NCI-H1694 treated with DMSO at 0.1 percent for 48 hours (cell line): ENCODE measurements around the gene MAST3.

ENCODE experiments used
- DNase-seq: peaks from one replicate; lab custom pipeline; 2025; lab: John Stamatoyannopoulos, UW

Gene MAST3

GRCh38 chr19:18112989-18113478, 15.5 kb downstream of the MAST3 start:
- DNase-seq, result peak; percentile 70

DNA sequence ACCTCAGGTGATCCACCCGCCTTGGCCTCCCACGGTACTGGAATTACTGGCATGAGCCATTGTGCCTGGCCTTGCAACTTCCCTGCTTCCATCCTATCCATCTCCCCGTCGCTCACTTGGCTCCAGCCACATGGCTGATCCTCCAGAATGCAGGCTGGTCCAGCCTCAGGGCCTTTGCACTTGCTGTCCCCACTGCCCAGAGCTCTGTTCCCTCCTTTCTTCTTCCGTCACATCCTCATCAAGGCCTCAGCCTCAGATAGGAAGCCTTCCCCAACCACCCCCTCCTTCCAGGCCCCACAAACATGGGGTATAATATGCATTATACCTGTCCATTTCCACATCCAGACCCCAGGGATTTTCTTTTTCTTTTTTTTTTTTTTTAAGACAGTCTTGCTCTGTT, 16.2 kb downstream of the MAST3 start:
- DNase-seq, result no peak

DNA sequence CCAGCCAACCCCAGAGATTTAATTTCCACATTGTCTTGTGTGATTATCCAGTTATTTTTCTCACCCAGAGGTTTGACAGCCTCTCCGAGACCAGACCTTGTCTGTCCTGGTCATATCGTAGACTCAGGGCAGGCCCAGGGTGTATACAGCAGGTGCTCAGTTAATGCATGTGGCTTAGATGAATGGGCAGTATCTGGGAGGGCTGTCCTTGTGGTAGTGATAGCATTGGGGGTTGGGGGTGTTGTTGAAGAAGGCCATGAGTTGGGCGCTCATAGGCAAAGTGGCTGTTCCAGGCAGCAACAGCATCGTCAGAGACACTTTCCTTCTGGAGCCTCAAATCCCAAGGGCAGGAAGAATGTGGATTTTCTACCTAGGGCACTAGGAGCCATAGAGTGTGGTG, 16.9 kb downstream of the MAST3 start:
- DNase-seq, result no peak

- DNase-seq, result no peak
Measured at GRCh38 chr19:18117364-18117691, 19.8 kb downstream of the MAST3 start.

DNA sequence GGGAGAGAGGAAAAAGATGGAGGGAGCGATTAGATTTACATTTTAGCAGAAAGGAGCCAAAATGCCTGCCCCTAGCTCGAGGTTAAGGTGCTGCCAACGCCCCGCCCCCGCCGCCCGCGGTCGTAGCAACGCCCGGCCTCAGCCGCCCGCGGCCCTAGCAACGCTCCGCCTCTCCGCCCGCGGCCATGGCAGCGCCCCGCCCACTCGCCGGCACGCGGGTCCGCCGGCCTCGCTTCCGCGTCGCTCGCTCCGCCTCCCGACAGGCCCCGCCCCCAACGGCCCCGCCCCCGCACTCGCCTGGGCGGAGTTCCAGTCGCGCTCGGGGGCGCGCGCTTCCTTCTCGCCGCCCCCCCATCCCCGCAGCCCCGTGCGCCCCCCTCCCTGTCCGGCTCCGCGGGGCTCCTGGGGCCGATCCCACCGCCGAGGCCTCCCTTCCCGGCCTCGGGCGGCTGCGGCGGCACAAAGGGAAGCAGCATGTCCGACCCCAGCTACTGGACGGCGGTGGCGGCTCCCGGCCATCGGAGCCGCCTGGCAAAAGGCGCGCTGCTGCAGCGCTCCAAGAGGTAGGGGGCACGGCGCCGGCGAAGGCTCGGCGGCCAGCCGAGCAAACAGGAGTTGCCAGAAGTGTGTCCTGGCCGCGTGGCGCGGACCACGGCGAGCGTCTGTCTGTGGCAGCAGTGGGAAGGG, 20.3 kb downstream of the MAST3 start:
- DNase-seq, result peak; percentile 70

DNA sequence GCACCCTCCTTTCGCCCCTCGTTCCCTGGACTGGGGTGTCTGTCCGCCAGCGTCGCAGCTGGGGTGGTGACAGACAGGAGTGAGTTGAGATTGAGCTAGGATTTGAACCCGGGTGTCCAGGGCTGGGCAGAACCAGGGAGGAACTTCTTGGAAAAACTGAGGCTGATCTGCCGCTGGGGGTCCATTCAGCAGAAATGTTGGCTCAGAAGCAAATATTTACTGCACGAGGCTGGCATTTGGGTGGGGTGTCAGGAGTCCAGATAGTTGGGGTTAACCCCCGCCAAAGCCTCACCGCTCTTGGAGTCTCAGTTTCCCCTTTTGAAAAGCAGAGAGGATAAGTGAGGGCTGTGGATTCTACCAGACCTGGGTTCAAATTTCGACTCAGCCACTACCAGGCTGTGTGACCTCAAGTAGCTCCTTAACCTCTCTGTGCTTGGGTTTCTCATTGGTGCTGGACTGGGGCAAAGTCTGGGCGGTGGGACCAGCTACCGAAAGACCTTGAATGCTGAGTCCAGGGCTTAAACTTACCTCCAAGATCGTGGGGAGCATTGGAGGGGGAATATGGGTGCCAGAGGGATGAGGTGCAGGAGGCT, 20.9 kb downstream of the MAST3 start:
- no peak for DNase-seq

GRCh38 chr19:18119013-18119716, 21.6 kb downstream of the MAST3 start:
- no peak for DNase-seq

GRCh38 chr19:18119717-18120105, 22.1 kb downstream of the MAST3 start:
- no peak for DNase-seq

GRCh38 chr19:18120127-18120526, 22.5 kb downstream of the MAST3 start:
- no peak for DNase-seq

GRCh38 chr19:18121166-18121565, 23.6 kb downstream of the MAST3 start:
- no peak for DNase-seq

- no peak for DNase-seq
Measured at GRCh38 chr19:18122424-18122823, 24.8 kb downstream of the MAST3 start.

DNA sequence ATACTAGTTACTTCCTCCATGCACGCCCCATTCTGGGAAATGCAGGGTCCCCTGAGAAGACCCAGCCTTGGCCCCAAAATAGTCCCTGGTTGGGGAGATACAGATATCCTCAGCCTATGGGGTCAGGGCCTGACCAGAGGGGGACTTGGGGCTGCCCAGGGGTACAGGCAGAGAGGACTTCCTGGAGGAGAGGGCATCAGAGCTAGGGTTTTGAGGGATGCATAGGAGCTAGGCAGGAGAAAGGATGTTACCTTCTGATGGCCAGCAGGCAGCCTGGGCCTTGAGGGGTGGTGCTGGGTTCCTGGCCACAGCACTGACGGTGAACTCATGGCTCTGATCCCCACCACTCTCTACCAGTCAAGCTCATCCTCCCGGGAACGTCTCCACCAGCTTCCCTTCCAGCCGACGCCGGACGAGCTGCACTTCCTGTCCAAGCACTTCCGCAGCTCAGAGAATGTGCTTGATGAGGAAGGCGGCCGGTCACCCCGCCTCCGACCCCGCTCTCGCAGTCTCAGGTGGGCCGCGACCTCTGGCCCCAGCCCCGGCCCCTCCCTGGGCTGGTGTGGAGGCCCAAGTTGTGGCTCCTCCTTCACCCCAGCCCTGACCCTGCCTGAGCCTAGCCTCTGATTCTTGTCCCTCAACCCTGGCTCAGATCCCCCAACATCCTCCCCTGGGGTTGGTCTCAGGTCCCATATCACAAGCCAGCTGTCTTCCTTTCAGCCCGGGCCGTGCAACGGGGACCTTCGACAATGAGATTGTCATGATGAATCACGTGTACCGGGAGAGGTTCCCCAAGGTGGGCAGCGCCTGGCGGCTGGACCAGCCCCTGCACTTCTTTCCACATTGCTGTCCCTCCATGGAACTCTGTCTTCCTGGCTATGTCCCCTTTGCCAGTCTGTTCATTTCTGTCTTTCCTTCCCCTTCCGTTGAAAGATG, 25.6 kb downstream of the MAST3 start:
- no peak for DNase-seq

DNA sequence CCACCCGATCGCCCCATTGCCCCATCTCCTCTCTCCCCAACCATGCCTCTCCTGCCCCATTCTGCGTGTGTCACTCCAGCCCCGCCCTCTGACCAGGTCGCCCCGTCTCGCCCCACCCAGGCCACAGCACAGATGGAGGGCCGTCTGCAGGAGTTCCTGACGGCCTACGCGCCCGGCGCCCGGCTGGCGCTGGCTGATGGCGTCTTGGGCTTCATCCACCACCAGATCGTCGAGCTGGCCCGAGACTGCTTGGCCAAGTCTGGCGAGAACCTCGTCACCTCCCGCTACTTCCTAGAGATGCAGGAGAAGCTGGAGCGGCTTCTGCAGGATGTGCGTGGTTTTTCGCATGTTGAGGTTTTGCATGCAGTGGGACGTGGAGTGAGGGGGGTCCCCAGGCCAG, 26.2 kb downstream of the MAST3 start:
- no peak for DNase-seq

GRCh38 chr19:18126097-18126496, 28.5 kb downstream of the MAST3 start:
- DNase-seq, result no peak

GRCh38 chr19:18128044-18128443, 30.5 kb downstream of the MAST3 start:
- no peak for DNase-seq

GRCh38 chr19:18128805-18129204, 31.2 kb downstream of the MAST3 start:
- no peak for DNase-seq

- no peak for DNase-seq
Measured at GRCh38 chr19:18130523-18131242, 33.1 kb downstream of the MAST3 start.

DNA sequence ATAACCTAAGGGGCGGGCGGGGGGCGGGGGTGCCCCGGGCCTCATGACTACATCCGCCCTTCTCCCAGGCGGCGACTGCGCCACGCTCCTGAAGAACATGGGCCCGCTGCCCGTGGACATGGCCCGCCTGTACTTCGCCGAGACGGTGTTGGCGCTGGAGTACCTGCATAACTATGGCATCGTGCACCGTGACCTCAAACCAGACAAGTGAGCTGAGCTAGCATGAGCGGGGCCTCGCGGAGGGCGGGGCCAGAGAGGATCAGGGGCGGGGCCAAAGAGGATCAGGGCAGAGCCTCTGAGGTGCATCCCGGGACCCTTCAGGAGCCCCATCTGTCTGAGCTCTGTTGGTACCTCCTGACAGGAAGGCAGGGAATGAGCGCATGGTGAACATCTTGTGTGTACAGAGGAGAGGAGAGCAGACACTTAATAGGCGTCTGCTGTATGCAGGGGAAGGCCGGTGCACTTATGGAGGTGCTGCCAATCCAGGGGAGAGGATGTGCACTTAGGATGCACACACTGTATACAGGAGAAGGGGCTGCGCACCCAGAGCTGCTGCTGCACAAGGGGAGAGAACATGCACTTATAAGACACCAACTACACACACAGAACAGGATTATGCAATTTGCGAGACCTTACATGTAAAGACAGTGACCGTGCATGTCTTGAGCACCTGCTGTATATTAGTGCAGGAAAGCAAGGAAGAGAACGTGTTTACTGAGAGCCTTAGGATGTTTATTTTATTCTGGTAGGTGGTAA, 34.4 kb downstream of the MAST3 start:
- no peak for DNase-seq

GRCh38 chr19:18135712-18136584, 38.4 kb downstream of the MAST3 start:
- no peak for DNase-seq

DNA sequence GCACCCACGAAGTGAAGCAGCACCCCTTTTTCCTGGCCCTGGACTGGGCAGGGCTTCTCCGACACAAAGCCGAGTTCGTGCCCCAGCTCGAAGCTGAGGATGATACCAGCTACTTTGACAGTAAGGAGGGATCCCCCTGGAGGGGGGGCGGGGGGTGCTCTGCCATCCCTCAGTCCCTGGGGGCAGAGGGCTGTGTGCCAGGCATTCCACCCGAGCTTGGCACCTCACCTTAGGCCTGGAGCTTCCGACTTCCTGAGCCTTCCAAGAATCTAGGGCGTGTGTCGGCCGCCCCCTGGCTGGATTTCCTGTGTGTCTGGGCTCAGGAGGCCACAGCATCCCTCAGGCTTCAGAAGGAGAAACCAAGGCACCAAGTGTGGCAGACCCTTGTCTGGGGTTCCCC, 39.7 kb downstream of the MAST3 start:
- no peak for DNase-seq
